ENCODE data around the gene NR4A1.

Gene NR4A1

GRCh38 chr12:52042706-52043385 is 8.4 kb upstream of the NR4A1 start:
- peak; percentile 56 for DNase-seq

GRCh38 chr12:52043386-52044212 is 7.6 kb upstream of the NR4A1 start:
- no peak for DNase-seq

- no peak for DNase-seq
Observed at GRCh38 chr12:52044292-52044983, 6.8 kb upstream of the NR4A1 start.

GRCh38 chr12:52045794-52046199 is 5.4 kb upstream of the NR4A1 start:
- no peak for DNase-seq

- no peak for DNase-seq
Observed at GRCh38 chr12:52046859-52047258, 4.4 kb upstream of the NR4A1 start.

GRCh38 chr12:52049286-52049685 is 2.0 kb upstream of the NR4A1 start:
- DNase-seq: no peak

GRCh38 chr12:52049688-52050087 is 1.6 kb upstream of the NR4A1 start:
- no peak for DNase-seq

GRCh38 chr12:52050116-52050757 is 1.0 kb upstream of the NR4A1 start:
- DNase-seq: peak; percentile 55

GRCh38 chr12:52052468-52053186 is 1.4 kb downstream of the NR4A1 start:
- peak; percentile 49 for DNase-seq

- no peak for DNase-seq
Observed at GRCh38 chr12:52053536-52054209, 2.4 kb downstream of the NR4A1 start.

- no peak for DNase-seq
Observed at GRCh38 chr12:52054231-52054832, 3.1 kb downstream of the NR4A1 start.

GRCh38 chr12:52054833-52055730 is 3.8 kb downstream of the NR4A1 start:
- DNase-seq: no peak

- no peak for DNase-seq
Observed at GRCh38 chr12:52055731-52056711, 4.8 kb downstream of the NR4A1 start.

GRCh38 chr12:52056801-52057637 is 5.8 kb downstream of the NR4A1 start:
- DNase-seq: no peak

- no peak for DNase-seq
Observed at GRCh38 chr12:52057638-52058576, 6.7 kb downstream of the NR4A1 start.

GRCh38 chr12:52058631-52059361 is 7.6 kb downstream of the NR4A1 start:
- peak; percentile 33 for DNase-seq

Measured in NCI-H69 (cell line).